Hematopoietic multipotent progenitor cell treated with erythropoietin and hydrocortisone succinate and interleukin-3 and kit ligand, for 6 days (in vitro differentiated cells): ENCODE results near the gene BRWD1.

Experiments used
- DNase-seq: peaks from one replicate; pipeline ENCODE4 v3.0.0-alpha.2; 2015

BRWD1 gene

GRCh38 chr21:39196310-39196709, 117.1 kb downstream of the BRWD1 start:
- DNase-seq: no peak

DNA sequence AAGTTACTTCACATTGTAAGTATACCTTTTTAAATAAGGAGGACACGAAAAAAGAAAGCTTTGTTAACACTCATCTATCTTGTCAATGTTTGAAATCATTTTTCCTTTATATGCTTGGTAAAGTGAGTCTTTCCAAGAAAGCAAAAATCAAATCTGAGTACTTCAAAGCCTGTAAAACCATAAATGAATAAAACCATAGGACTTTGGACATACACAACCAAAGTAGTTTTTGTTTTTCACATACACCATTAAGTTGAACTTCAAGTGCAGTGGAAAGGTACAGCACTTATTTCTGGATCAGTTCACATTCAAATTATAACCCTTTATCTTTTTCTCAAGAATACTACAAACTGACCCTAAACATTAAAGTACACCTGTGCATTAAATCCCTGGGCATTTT, 120.1 kb downstream of the BRWD1 start:
- DNase-seq: no peak

DNA sequence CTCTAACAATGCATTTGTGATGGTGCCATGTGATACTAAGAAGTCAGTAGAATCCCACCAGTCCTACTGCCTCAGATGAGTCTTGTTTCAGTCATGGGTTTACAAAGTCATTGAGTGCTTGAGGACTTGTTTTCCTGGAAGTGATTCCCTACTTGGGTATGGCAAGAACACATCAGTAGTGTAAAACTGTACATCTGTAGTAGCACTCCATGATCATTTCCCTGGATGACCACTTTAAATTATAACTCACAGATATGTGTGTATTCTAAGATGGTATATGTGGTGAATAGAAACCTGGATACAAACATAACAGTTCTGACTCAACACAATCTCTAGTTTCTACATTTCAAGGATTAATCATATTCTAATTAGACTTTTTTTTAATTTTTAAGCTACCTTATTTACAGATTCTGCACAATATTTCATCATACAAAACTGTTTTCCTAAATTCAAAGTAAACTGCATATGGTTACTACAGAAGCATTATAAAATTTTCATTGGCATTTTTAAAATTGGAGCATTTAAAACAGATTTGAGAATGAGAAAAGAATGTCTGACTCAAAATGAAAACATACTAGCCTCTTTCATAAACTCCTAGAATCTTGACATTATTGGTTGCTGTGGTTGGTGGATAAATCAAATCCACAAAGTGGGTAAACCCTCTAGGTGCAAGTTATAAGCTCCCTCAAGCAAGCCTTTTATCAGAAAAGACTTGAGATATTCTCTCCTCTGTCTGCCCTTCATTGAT, 123.4 kb downstream of the BRWD1 start:
- DNase-seq: no peak

- DNase-seq: no peak
Measured at GRCh38 chr21:39188521-39189139, 124.8 kb downstream of the BRWD1 start.

- DNase-seq: no peak
Measured at GRCh38 chr21:39187141-39187540, 126.3 kb downstream of the BRWD1 start.

GRCh38 chr21:39186676-39187075, 126.8 kb downstream of the BRWD1 start:
- DNase-seq: no peak

DNA sequence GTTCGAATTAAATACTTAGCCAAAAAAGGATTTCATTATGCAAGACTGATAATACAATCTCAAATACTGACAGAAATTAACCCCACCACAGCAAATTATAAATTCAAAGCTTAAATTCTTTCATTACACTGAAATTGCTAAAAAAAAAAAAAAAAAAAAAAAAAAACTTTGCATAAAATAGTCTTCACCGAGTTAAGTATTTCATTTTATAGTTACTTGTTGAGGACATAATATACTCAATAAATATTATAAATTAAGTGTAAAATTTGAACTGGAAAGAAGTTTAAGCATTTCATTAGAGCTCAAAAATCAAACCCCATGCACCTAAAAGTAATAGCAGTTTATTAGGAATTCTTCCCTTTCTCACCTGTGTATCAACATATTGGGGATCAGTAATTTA, 128.3 kb downstream of the BRWD1 start:
- no peak for DNase-seq

DNA sequence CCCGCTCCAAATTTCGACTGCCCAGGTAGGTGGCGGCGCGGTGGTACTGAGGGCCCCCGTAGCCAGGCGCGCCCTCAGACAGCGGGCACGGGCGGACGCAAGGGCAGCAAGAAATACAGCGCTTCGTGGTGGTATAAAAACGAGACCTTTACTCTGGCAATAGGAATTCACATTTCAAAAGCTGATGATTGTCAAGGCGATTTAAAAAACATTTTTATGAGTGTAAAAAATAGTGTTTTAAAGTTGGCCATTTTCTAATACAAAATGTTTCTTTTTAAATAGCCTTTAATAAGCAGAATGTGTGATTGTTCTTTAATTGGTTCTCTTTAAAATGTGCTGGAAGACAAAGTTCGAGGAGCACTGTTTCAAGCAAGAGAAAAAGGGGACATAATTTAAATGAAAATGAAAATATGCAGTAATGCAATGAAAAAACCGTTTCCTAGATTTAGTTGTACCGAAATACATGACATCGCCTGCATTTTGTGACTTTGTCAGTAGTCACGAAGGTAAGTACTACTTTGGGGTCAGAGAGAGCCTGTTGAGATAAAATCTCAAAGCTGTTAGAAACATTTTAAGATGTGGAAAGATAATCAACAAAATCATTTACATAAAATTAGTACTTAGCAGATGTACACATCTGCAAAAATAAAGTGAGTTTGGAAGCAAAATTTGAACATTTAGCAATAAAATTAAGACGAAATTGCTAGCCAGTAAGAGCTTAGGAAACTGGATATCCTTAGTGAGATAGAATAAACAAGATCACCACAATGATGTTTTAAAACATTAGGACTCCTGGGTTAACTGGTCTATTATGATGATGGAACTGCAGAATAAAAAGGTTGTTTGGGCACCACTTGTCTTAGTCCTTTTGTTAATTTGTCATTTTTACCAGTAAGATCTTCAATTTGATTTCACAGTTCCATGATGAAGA, 129.1 kb downstream of the BRWD1 start:
- DNase-seq: peak; percentile 58

DNA sequence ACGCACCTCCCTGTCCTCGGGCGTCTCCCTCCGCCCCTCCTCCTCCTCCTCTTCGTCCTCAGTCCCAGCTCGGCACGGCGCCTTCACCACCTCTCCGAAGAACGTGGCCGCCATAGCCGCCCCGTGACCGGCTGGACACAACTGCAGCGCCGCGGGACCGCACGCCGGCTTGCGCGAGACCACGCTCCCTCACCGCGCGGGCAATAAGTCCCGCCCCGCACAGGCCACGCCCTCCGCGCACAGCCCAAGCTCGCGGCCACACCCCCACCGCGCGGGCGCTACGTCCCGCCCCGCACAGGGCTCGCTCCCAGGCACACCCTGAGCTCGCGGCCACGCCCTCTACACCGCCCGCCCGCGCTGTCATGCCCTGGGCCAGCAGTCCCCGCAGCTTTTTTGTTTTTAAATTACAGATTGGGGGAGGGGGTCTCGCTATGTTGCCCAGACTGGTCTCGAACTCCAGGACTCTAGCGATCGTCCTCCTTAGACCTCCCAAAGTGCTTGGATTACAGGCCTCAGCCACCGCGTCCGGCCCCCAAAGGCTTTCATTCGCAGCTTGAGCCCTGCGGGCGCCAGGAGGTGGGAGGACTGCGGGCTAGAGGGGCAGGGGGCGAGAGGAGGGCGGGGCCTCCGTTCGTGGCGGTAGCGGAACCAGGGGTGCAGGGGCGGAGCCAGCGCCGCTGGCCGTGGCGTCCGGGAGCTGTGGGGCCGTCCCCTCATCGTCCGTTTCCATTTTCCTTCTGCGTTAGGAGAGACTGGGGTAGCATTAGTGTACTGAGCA, 130.0 kb downstream of the BRWD1 start, which contains the start of gene PSMG1:
TSS of gene PSMG1 (minus strand) at position 180 of the 778 bp plus-strand sequence. CDS start at position 114, 66 bp downstream.
- DNase-seq: peak; percentile 96

DNA sequence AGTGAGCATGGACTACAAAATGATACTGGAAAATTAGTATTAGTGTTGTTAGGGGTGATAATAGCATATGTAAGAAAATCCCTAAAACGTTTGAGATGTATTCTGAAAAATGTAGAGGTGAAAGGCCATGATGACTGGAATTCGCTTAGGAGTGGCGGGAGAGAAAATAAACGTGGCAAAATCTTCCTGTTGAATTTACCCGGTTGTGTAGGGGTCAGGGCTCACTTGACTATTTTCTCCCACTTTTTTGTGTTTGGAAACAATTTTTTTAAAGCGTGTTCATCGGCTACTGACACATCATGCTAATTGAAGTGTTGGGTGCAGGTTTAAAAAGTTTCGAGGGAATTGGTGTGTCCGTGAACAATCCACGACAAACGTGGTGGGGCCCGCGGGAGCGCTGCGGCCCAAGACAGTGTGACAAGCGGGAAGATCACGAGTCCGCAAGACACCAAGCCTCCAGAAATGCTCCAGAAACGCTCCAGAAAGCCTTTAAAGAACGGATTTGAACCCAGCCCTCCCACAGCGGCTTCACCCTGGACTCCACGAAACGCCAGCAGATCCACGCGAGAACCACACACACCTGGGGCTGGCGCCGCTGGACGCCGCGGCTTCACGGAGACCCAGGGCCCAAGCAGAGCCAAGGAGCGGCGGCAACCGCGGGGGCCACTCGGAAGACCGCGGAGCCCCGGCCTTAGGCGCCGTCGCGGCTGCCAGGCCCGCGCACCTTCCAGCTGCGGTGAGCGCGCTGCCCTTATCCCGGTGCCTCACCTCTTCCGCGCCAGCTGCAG, 130.8 kb downstream of the BRWD1 start:
- DNase-seq: peak; percentile 50

- peak; percentile 30 for DNase-seq
Measured at GRCh38 chr21:39182016-39182415, 131.4 kb downstream of the BRWD1 start.

DNA sequence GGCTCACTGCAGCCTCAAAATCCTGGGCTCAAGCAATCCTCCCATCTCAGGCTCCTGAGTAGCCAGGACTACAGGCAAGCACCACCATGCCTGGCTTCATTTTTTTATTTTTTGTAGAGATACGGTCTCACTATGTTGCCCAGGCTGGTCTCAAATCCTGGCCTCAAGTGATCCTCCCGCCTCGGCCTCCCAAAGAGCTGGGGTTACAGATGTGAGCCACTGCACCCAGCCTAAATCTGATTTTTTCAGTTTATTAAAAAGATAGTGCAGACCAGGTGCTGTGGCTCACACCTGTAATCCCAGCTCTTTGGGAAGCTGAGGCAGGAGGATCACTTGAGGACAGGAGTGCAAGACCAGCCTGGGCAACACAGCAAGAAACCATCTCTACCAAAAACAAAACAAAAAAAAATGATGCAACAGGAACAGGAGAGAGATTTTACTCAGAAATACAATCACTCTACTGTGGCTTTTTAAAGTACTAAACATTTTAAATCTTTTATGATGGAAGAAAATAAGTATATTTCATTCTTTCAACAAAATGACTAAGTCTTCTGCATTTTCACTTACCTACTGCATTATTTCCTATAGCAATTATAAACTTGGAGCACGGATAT, 132.1 kb downstream of the BRWD1 start:
- DNase-seq: no peak

DNA sequence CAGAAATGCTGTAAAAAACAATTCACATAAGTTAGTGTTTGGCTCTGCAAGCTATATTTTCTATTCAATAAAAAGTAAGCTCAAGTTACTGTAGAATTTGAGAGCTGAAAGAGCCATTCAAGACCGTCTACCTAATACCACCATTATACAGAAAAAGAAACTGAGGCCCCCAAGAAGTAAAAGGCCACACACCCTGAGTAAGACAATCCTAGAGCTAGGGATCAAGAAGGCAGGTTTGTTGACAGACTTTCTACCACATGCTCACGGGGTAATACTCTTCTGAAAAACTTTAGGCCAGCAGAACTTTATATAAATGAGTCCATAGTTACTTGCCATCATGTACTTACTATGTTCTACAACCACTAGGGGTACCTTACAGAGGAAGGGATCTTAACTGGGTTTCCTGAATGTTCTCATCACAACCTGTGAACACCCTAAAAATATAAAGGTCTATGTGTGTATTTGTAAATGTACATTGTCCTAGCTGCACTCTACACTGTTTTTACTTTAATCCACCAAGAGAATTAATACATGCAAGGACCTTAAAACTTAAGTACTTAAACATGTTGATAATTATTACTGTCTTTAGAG, 132.9 kb downstream of the BRWD1 start:
- peak; percentile 72 for DNase-seq

DNA sequence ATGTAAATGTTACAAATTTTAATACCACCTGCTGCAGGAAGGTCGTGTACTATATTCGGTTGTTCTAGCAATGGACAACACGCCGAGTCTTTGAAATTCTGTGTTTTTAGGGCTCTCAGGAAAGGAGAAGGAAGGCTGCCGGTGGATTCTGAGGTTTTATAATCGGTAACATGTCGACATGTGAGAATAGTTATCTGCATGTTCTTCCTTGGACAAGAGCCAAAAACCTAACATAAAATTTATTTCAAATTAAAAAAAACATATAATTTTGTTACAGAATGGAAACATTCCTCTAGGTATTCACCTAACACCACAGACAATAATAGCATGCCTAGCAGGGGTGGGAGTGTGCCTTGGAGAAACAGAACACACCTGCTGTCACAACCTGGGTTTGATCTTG, 135.0 kb downstream of the BRWD1 start:
- DNase-seq: peak; percentile 59

DNA sequence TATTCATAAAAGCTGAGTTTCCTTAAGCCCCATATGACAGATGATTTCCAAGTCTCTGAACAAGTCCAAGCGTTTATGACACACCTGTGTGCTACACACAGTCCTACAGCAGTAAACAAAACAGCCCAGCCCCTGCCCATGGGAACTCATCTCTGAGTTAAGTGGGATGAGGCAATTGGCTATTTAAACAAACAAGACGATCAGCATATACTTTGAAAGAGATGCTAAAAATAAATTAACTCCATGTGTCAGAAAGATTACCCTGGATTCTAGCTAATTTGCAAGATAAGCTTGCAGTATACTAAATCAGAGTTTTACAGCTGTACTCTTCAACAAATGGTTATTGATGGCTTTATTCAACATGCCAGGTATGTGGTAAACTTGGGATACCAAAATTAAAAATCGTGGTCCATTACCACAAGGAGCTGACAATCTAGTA, 137.1 kb downstream of the BRWD1 start:
- DNase-seq: no peak

DNA sequence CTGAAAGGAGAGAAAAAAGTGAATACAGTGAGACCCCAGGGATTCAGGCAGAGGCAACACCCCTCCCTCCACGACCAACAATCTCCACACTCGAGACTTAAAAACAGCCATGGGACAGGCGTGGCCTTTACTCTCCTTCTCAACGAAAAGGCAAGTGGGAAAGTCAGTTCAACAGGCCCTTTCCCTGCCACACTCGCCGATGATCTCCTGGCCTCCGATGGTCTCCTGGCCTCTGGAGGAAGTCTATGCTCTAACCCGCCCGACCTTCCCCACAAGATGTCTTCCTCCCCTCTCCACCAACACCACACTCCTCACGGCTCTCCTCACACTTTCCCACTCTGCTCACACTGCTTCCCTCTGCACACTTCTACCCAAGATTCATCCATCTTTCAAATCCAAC, 137.8 kb downstream of the BRWD1 start:
- DNase-seq: no peak

DNA sequence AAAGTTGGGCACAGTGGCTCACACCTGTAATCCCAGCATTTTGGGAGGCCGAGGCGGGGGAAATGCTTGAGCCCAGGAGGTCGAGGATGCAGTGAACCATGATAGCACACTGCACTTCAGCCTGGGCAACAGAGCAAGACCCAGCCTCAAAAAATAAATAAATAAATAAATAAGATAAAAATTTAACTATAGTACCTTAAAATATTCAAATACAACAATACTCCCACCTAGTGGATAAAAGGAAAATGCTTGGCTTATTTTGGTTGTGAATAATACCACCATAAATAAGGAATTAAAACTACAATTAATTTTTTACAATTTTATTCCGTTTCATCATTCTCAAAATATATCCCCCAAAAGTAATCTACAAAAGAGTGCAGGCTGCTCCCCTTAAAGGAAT, 138.3 kb downstream of the BRWD1 start:
- peak; percentile 62 for DNase-seq

DNA sequence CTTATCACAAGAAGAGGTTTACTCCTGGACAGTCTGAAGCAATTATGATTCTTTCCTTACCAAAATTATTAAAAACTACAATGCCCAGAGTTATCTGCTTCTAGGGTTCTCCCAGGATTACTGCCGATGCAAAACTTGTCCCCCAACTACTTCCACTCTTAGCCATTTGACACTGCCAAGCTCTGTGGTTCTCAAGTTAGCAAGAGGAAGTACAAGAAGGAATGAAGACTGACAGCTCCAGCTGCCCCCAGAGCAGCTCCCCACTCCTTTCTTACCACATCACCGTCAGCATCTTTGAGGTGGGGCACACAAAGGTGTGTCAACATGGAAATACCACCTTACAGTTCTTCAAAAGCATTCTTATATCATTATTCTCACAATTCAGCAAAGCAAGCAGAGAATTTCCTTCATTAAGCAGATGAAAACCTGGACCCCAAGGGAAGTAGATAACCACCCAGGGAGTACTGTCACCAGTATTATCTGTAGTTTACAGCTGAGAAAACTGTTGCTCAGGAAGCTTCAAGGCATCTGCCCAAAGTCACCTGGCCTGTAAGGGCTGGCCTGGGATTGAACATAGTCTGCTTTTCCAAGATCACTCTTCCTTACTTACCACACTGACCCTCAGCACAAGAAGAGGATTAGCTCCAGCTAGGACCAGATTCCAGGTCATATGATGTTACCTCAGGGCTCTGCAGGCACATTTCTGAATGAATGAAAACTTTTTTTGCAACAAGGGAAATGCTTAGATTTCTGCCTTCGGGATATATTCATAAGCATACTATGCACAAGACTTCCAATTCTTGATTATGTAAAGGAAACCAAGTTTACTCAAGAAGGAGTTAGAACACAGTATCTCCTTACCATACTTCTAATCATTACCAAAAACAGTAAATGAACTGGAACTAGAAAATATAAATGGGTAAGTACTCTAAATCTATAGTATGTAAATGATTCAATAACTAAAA, 139.4 kb downstream of the BRWD1 start:
- DNase-seq: peak; percentile 65

DNA sequence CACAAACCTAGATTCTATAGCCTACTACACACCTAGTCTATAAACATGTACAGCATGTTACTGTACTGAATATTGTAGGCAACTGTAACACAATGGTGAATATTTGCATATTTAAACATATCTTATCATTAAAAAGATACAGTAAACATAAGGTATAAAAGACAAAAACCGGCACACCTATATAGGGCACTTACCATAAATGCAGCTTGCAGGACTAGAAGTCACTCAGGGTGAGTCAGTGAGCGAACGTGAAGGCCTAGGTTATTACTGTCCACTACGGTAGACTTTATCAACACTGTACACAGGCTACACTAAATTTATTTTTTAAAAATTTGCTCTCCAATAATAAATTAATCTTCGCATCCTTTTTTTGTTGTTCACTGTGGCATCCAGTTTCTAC, 143.5 kb downstream of the BRWD1 start:
- DNase-seq: no peak

- no peak for DNase-seq
Measured at GRCh38 chr21:39168800-39169199, 144.6 kb downstream of the BRWD1 start.
